K562 (cell line): ENCODE measurements around the gene GHRL. TPM values are rescaled to one million over a fixed set of nuclear protein-coding genes. Genes with fewer than 3 reads are reported as not detected.

ENCODE experiments used
- BCL6 ChIP-seq: fragments of 250-450 bp; sonication (Bioruptor Pico); IDR thresholded peaks from 2 replicates; pipeline ENCODE4 v1.4.0; 2020
- CREBBP ChIP-seq: IDR thresholded peaks from one replicate; pipeline ENCODE4 v1.6.1; 2012; ENCODE audit warnings: low read depth, mild to moderate bottlenecking, control low read depth, inconsistent platforms, low read length
- DNMT1 ChIP-seq: fragments of 450-650 bp; IDR thresholded peaks from 2 replicates; pipeline ENCODE4 v1.6.1; 2016; ENCODE audit warnings: antibody characterized with exemption, mild to moderate bottlenecking
- ETV5 ChIP-seq: sonication (generic); formaldehyde crosslinking; IDR thresholded peaks from 2 replicates; pipeline ENCODE4 v1.4.0; 2020; ENCODE audit warnings: low read depth, mild to moderate bottlenecking, missing genetic modification reagents
- GABPA ChIP-seq: fragments of 200-800 bp; sonication (Bioruptor generic); conservative IDR thresholded peaks from 2 replicates; pipeline ENCODE4 v1.6.1; 2016; ENCODE audit warnings: low read depth, missing genetic modification characterization, missing compliant biosample characterization
- KLF13 ChIP-seq: fragments of 450-650 bp; IDR thresholded peaks from 2 replicates; pipeline ENCODE4 v1.6.1; 2016; ENCODE audit warnings: missing genetic modification characterization, low read depth, mild to moderate bottlenecking, missing compliant biosample characterization, moderate library complexity, borderline replicate concordance
- NR4A1 ChIP-seq, 2 experiments: fragments of 250-450 bp in 1 of 2; fragments of 450-650 bp in 1 of 2; sonication (Bioruptor Pico) in 1 of 2; IDR thresholded peaks; 2 replicates each; pipeline versions ENCODE4 v1.4.0 to v1.6.1; 2016 to 2020; ENCODE audit warnings: mild to moderate bottlenecking in 2 of 2, missing compliant biosample characterization in 1 of 2, missing genetic modification characterization in 1 of 2, moderate library complexity in 1 of 2
- PHF20 ChIP-seq: fragments of 450-650 bp; IDR thresholded peaks from 2 replicates; pipeline ENCODE4 v1.6.1; 2018; ENCODE audit not compliant: partially characterized antibody
- TCF7L2 ChIP-seq: fragments of 150-350 bp; IDR thresholded peaks from 2 replicates; pipeline ENCODE4 v1.6.1; 2016; ENCODE audit warnings: low read depth, mild to moderate bottlenecking, low read length, moderate library complexity
- U2AF1 ChIP-seq: fragments of 200-400 bp; formaldehyde crosslinking; optimal IDR thresholded peaks from 2 replicates; pipeline ENCODE3; 2017; ENCODE audit warnings: mild to moderate bottlenecking, low read depth, low read length, moderate library complexity
- ZNF75A ChIP-seq: fragments of 450-650 bp; formaldehyde crosslinking; IDR thresholded peaks from 2 replicates; pipeline ENCODE4 v1.4.0; 2020; ENCODE audit warnings: mild to moderate bottlenecking
- ZNF766 ChIP-seq: fragments of 200-800 bp; sonication (Bioruptor generic); conservative IDR thresholded peaks from 2 replicates; pipeline ENCODE4 v1.6.1; 2016; ENCODE audit warnings: missing genetic modification characterization, missing compliant biosample characterization
- ZNF830 ChIP-seq: fragments of 250-450 bp; sonication (Bioruptor Pico); IDR thresholded peaks from 2 replicates; pipeline ENCODE4 v1.5.0; 2021; ENCODE audit warnings: mild to moderate bottlenecking
- polyA plus RNA-seq, 8 experiments: library from polyadenylated mRNA; depleted of rRNA in 4 of 8; stranded (reverse) in 5 of 8; unstranded in 3 of 8; fragments of >200 nt; fragmentation: Nextera tagmentation in 2 of 8; fragmentation: Illumina TruSeq in 1 of 8; extraction: Ambion mirVana in 2 of 8; extraction: Trizol in 1 of 8; gene quantifications; 2 replicates each; pipeline versions ENCODE4 v1.2.1 to v1.2.3, GENCODE V29; 2011 to 2014; ENCODE audit warnings: inconsistent platforms in 1 of 8, missing spikeins in 1 of 8
- total RNA-seq, 7 experiments: library from RNA; depleted of rRNA in 6 of 7; stranded (reverse); fragments of >200 nt in 6 of 7; fragmentation: Illumina TruSeq in 2 of 7; extraction: Trizol in 2 of 7; gene quantifications; 2 replicates each; pipeline versions ENCODE4 v1.2.1 to v1.2.3, GENCODE V29; 2011 to 2021; ENCODE audit warnings: low replicate concordance in 1 of 7
- TF ChIP-seq, protein P1 (sequence below), 2 experiments: fragments of 450-650 bp in 1 of 2; sonication (generic) in 1 of 2; formaldehyde crosslinking in 1 of 2; IDR thresholded peaks; 2 replicates each; pipeline versions ENCODE4 v1.7.1 to v1.9.0; 2016 to 2022; ENCODE audit warnings: inconsistent platforms in 1 of 2, mild to moderate bottlenecking in 1 of 2, missing genetic modification reagents in 1 of 2
- TF ChIP-seq, protein P2 (sequence below): fragments of 250-450 bp; sonication (Bioruptor Pico); IDR thresholded peaks from 2 replicates; pipeline ENCODE4 v1.4.0; 2020; ENCODE audit warnings: mild to moderate bottlenecking, moderate library complexity, borderline replicate concordance

Gene GHRL
- total and polyA plus RNA-seq, 9 of the 15 experiments (the other 6 are each of a cell fraction or from before 2014, with no cell fraction given), result 0.08 to 0.29 (median 0.15) TPM; not detected in 5

DNA sequence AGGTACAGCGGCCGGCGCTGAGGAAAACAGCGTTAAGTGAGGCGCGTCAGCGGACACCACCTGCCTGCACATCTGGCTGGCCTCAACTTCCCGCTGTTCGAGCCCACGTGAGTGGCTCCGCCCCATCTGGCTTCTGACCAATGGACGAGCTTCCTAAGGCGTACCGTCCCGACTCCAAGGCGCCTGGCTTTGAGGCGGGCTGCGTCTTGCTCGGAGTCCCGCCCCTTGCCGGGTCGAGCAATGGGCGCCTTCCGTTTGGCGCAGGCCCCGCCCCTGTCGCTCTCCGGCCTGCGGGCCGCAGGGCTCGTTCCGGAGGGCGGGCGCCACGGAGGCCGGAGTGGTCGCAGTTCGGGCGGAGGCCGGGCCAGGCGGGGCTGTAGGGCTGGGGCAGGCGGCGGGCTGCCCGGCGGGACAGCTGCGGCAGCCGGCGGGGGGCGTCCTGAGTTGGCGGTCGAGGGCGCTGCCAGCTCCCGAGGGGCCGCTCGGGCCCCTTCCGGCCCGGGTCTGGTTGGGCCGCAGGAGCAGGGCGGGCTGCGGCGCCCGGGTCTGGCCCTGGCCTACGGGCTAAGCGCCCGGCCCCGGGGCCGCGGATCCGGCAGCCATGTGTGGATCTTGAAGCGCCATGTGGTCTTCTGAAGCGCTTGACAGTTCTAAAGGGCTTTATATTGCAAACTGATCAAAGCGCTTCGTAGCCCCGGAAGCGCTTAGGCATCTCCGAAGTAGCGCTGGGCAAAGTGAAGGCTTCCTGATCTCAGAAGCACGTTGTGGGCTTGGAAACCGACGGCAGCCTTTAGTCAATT lies 44.4 kb downstream of the GHRL start, which contains the start of gene TATDN2 (continued):
- TF ChIP-seq, protein P1, sequence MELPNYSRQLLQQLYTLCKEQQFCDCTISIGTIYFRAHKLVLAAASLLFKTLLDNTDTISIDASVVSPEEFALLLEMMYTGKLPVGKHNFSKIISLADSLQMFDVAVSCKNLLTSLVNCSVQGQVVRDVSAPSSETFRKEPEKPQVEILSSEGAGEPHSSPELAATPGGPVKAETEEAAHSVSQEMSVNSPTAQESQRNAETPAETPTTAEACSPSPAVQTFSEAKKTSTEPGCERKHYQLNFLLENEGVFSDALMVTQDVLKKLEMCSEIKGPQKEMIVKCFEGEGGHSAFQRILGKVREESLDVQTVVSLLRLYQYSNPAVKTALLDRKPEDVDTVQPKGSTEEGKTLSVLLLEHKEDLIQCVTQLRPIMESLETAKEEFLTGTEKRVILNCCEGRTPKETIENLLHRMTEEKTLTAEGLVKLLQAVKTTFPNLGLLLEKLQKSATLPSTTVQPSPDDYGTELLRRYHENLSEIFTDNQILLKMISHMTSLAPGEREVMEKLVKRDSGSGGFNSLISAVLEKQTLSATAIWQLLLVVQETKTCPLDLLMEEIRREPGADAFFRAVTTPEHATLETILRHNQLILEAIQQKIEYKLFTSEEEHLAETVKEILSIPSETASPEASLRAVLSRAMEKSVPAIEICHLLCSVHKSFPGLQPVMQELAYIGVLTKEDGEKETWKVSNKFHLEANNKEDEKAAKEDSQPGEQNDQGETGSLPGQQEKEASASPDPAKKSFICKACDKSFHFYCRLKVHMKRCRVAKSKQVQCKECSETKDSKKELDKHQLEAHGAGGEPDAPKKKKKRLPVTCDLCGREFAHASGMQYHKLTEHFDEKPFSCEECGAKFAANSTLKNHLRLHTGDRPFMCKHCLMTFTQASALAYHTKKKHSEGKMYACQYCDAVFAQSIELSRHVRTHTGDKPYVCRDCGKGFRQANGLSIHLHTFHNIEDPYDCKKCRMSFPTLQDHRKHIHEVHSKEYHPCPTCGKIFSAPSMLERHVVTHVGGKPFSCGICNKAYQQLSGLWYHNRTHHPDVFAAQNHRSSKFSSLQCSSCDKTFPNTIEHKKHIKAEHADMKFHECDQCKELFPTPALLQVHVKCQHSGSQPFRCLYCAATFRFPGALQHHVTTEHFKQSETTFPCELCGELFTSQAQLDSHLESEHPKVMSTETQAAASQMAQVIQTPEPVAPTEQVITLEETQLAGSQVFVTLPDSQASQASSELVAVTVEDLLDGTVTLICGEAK (IDR thresholded peaks at IDR 0.05), result no peak
- TF ChIP-seq, protein P1 (CRISPR knock-in tag; IDR thresholded peaks at IDR 0.05), result no peak
- TF ChIP-seq ZNF830 (CRISPR knock-in tag), result no peak
- TF ChIP-seq KLF13, result 0 out of 2 replicates have a peak, but pooled peaks have one; percentile 26
- TF ChIP-seq GABPA, result peak; percentile 76
- no peak for TF ChIP-seq BCL6
- no peak for TF ChIP-seq ZNF766 (CRISPR knock-in tag)
- TF ChIP-seq, protein P2, sequence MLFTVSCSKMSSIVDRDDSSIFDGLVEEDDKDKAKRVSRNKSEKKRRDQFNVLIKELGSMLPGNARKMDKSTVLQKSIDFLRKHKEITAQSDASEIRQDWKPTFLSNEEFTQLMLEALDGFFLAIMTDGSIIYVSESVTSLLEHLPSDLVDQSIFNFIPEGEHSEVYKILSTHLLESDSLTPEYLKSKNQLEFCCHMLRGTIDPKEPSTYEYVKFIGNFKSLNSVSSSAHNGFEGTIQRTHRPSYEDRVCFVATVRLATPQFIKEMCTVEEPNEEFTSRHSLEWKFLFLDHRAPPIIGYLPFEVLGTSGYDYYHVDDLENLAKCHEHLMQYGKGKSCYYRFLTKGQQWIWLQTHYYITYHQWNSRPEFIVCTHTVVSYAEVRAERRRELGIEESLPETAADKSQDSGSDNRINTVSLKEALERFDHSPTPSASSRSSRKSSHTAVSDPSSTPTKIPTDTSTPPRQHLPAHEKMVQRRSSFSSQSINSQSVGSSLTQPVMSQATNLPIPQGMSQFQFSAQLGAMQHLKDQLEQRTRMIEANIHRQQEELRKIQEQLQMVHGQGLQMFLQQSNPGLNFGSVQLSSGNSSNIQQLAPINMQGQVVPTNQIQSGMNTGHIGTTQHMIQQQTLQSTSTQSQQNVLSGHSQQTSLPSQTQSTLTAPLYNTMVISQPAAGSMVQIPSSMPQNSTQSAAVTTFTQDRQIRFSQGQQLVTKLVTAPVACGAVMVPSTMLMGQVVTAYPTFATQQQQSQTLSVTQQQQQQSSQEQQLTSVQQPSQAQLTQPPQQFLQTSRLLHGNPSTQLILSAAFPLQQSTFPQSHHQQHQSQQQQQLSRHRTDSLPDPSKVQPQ (CRISPR knock-in tag), result no peak
- no peak for TF ChIP-seq PHF20
- no peak for TF ChIP-seq NR4A1 (CRISPR knock-in tag; IDR thresholded peaks at IDR 0.05)
- 0 out of 2 replicates have a peak, but pooled peaks have one; percentile 24 for TF ChIP-seq NR4A1 (tag; IDR thresholded peaks at IDR 0.05)
- peak; percentile 61 for TF ChIP-seq U2AF1
- no peak for TF ChIP-seq TCF7L2
- no peak for TF ChIP-seq DNMT1
- TF ChIP-seq ETV5 (CRISPR knock-in tag), result no peak
- no peak for TF ChIP-seq ZNF75A (CRISPR knock-in tag)
- TF ChIP-seq CREBBP, result no peak
